GM12878 (cell line): ENCODE measurements around the gene PPP1R13B. TPM values are rescaled to one million over a fixed set of nuclear protein-coding genes. Genes with fewer than 3 reads are reported as not detected.

Source experiments
- ATAC-seq: fragments of 200-7000 bp; cut with Tn5 transposase; 3 replicates; pipeline ENCODE4 v1.9.1; 2020; ENCODE audit warnings: mild to moderate bottlenecking, moderate library complexity
- BruUV-seq: library from RNA; stranded (reverse); fragments of 400-500 nt; replicated peaks from 2 replicates; lab custom pipeline; 2021; lab: Mats Ljungman, UMichigan
- CTCF ChIA-PET: fragments of 300-600 bp; sonication (Branson Sonifier 250); formaldehyde crosslinking; extraction: SDS; loops from one replicate; lab custom pipeline; 2021; ENCODE audit warnings: inconsistent platforms; lab: Yijun Ruan, JAX
- POLR2A ChIA-PET: fragments of 350-600 bp; formaldehyde crosslinking; extraction: SDS; loops from one replicate; lab custom pipeline; 2021; ENCODE audit warnings: inconsistent platforms; lab: Charles Lee
- RAD21 ChIA-PET: fragments of 300-600 bp; sonication (Branson Sonifier 250); formaldehyde crosslinking; loops from one replicate; lab custom pipeline; 2023; ENCODE audit warnings: antibody characterized with exemption; ENCODE audit not compliant: unreplicated experiment; lab: Charles Lee
- SMC1A ChIA-PET: fragments of 300-600 bp; sonication (Branson Sonifier 250); formaldehyde crosslinking; loops from one replicate; lab custom pipeline; 2023; ENCODE audit not compliant: unreplicated experiment, uncharacterized antibody; lab: Charles Lee
- DNase-seq: peaks from one replicate; pipeline ENCODE4 v3.0.0-alpha.2; 2011; ENCODE audit warnings: low read depth, low spot score
- FAIRE-seq: peaks from 3 replicates; lab custom pipeline; 2011; peaks lifted over from hg19 to GRCh38; lab: Jason Lieb, UNC
- H2AFZ ChIP-seq: 2 replicates; pipeline ENCODE4 v1.6.0; 2011; ENCODE audit warnings: low read depth, low read length, control low read depth; ENCODE audit not compliant: control insufficient read depth
- H3K27ac ChIP-seq: 2 replicates; pipeline ENCODE4 v1.5.1; 2011; ENCODE audit warnings: control low read depth; ENCODE audit not compliant: control insufficient read depth, insufficient read depth
- H3K27me3 ChIP-seq, 2 experiments: replicated peaks in 1 of 2; 2 replicates each; pipeline versions ENCODE4 v1.6.0 to v1.6.1; 2011; ENCODE audit warnings: low read length in 1 of 2; ENCODE audit not compliant: control insufficient read depth in 2 of 2, insufficient read depth in 2 of 2
- H3K36me3 ChIP-seq, 2 experiments: 2 replicates each; pipeline ENCODE4 v1.5.1; 2011; ENCODE audit warnings: low read length in 1 of 2; ENCODE audit not compliant: control insufficient read depth in 2 of 2, insufficient read depth in 2 of 2
- H3K4me1 ChIP-seq: 2 replicates; pipeline ENCODE4 v1.6.1; 2011; ENCODE audit warnings: mild to moderate bottlenecking, low read length, moderate library complexity, mixed read lengths; ENCODE audit not compliant: control insufficient read depth, insufficient read depth
- H3K4me2 ChIP-seq: 2 replicates; pipeline ENCODE4 v1.6.0; 2011; ENCODE audit warnings: control low read depth; ENCODE audit not compliant: control insufficient read depth, insufficient read depth
- H3K4me3 ChIP-seq: fragments of 200-600 bp; sonication (generic); 2 replicates; pipeline ENCODE4 v1.5.1; 2016
- H3K79me2 ChIP-seq: 2 replicates; pipeline ENCODE4 v1.6.0; 2011; ENCODE audit warnings: low read length; ENCODE audit not compliant: control insufficient read depth, insufficient read depth
- H3K9ac ChIP-seq: 2 replicates; pipeline ENCODE4 v1.8.0; 2011; ENCODE audit warnings: low read length, control low read depth, mixed read lengths; ENCODE audit not compliant: control insufficient read depth, insufficient read depth
- H3K9me3 ChIP-seq: replicated peaks from 3 replicates; pipeline ENCODE4 v1.5.1; 2011; ENCODE audit warnings: mild to moderate bottlenecking, low read length; ENCODE audit not compliant: control insufficient read depth, insufficient read depth
- H4K20me1 ChIP-seq: 2 replicates; pipeline ENCODE4 v1.6.0; 2011; ENCODE audit not compliant: control insufficient read depth, insufficient read depth
- CTCF ChIP-seq, 3 experiments: IDR thresholded peaks in 2 of 3; conservative IDR thresholded peaks in 1 of 3; 2 replicates each; pipeline ENCODE4 v1.5.1; 2011; ENCODE audit warnings: low read depth in 3 of 3, low read length in 3 of 3, mild to moderate bottlenecking in 3 of 3, control low read depth in 2 of 3, moderate library complexity in 2 of 3, inconsistent platforms in 1 of 3, mixed read lengths in 1 of 3; ENCODE audit not compliant: control insufficient read depth in 2 of 3, insufficient read depth in 1 of 3; ENCODE audit errors: extremely low read depth in 1 of 3
- EP300 ChIP-seq, 2 experiments: fragments of 150-350 bp in 1 of 2; IDR thresholded peaks; 2 replicates each; pipeline ENCODE4 v1.6.1; 2011 to 2012; ENCODE audit warnings: low read depth in 2 of 2, low read length in 2 of 2, borderline replicate concordance in 1 of 2, improper control_type of control experiment in 1 of 2, inconsistent platforms in 1 of 2; ENCODE audit not compliant: control insufficient read depth in 1 of 2
- MTA2 ChIP-seq: fragments of 450-650 bp; IDR thresholded peaks from 2 replicates; pipeline ENCODE4 v1.6.1; 2016; ENCODE audit warnings: low read depth, mild to moderate bottlenecking, moderate library complexity
- NFXL1 ChIP-seq: fragments of 450-650 bp; IDR thresholded peaks from 2 replicates; pipeline ENCODE4 v1.6.1; 2017; ENCODE audit warnings: antibody characterized with exemption, mild to moderate bottlenecking, borderline replicate concordance
- NKRF ChIP-seq: fragments of 450-650 bp; conservative IDR thresholded peaks from 2 replicates; pipeline ENCODE4 v1.6.1; 2017; ENCODE audit warnings: mild to moderate bottlenecking, moderate library complexity
- NR2C1 ChIP-seq: fragments of 450-650 bp; IDR thresholded peaks from 2 replicates; pipeline ENCODE4 v1.6.1; 2017; ENCODE audit warnings: antibody characterized with exemption, mild to moderate bottlenecking, moderate library complexity
- PAX8 ChIP-seq: fragments of 450-650 bp; IDR thresholded peaks from 2 replicates; pipeline ENCODE4 v1.6.1; 2017; ENCODE audit warnings: mild to moderate bottlenecking, moderate library complexity
- RAD21 ChIP-seq: IDR thresholded peaks from 2 replicates; pipeline ENCODE4 v1.6.1; 2011; ENCODE audit warnings: mild to moderate bottlenecking, low read depth, low read length, moderate library complexity; ENCODE audit not compliant: insufficient read depth
- RB1 ChIP-seq: fragments of 450-650 bp; formaldehyde crosslinking; IDR thresholded peaks from 2 replicates; pipeline ENCODE4 v1.6.1; 2017; ENCODE audit warnings: mild to moderate bottlenecking, borderline replicate concordance
- TBL1XR1 ChIP-seq: IDR thresholded peaks from 2 replicates; pipeline ENCODE4 v1.6.1; 2012; ENCODE audit warnings: low read depth, low read length, improper control_type of control experiment
- ZNF384 ChIP-seq: IDR thresholded peaks from 2 replicates; pipeline ENCODE4 v1.6.1; 2012; ENCODE audit warnings: low read depth, mild to moderate bottlenecking, low read length, improper control_type of control experiment, borderline replicate concordance
- ZNF622 ChIP-seq: fragments of 450-650 bp; IDR thresholded peaks from 2 replicates; pipeline ENCODE4 v1.6.1; 2017; ENCODE audit warnings: mild to moderate bottlenecking, inconsistent platforms
- ZZZ3 ChIP-seq: IDR thresholded peaks from 2 replicates; pipeline ENCODE4 v1.6.1; 2011; ENCODE audit warnings: low read depth; ENCODE audit not compliant: control insufficient read depth, insufficient read length
- WGBS: methylation state at CpG from one replicate; pipeline ENCODE4 v1.1.6; 2016; ENCODE audit warnings: low lambda C conversion rate; ENCODE audit not compliant: insufficient replicate concordance, insufficient coverage; ENCODE audit errors: missing lambda C conversion rate; 5-methylcytosine and 5-hydroxymethylcytosine counted together
- in situ Hi-C: fragments of 300-500 bp; cut with MboI; formaldehyde crosslinking; loops from 9 replicates; pipeline ENCODE4 v1.14.3; 2018; ENCODE audit warnings: mixed read lengths
- intact Hi-C: fragments of 100-400 bp; cut with micrococcal nuclease; formaldehyde crosslinking; loops from one replicate; pipeline ENCODE4 v1.14.2; 2022; ENCODE audit not compliant: unreplicated experiment
- polyA plus RNA-seq, 11 experiments: library from polyadenylated mRNA; depleted of rRNA in 4 of 11; unstranded in 6 of 11; stranded (reverse) in 5 of 11; fragments of >200 nt; fragmentation: Nextera tagmentation in 4 of 11; fragmentation: Illumina TruSeq in 1 of 11; extraction: Ambion mirVana in 4 of 11; extraction: Trizol in 1 of 11; gene quantifications; 1 replicate in 1 of 11; 2 replicates in 10 of 11; pipeline versions ENCODE4 v1.2.1 to v1.2.3, GENCODE V29; 2011 to 2016; ENCODE audit warnings: inconsistent platforms in 2 of 11, missing spikeins in 2 of 11, low read depth in 1 of 11
- total RNA-seq, 4 experiments: library from RNA; depleted of rRNA in 3 of 4; stranded (reverse); fragments of >200 nt in 3 of 4; fragmentation: Illumina TruSeq in 1 of 4; extraction: Trizol in 1 of 4; gene quantifications; 2 replicates each; pipeline versions ENCODE4 v1.2.1 to v1.2.3, GENCODE V29; 2013 to 2021

Gene PPP1R13B
- total and polyA plus RNA-seq, 10 of the 15 experiments (the other 5 are each of a cell fraction or from before 2014, with no cell fraction given), result 0.16 to 8.1 (median 3.2) TPM

- RAD21 ChIA-PET, result interaction anchor here (1.0 kb wide), 1 partner anchor 40 kb away, joined by 3 read pairs; no protein-coding TSS in a partner anchor
- H3K79me2 ChIP-seq, result no peaks in the 10 kb centered on the region; the same call in 1 of the 2 replicates
- DNase-seq (no peak), ATAC-seq (no peak), FAIRE-seq (no peak)
- H4K20me1 ChIP-seq, result no peaks in the 10 kb centered on the region
- no peak overlapping the region for H2AFZ ChIP-seq
- H3K36me3 ChIP-seq, result no peaks in the 10 kb centered on the region
- BruUV-seq, result no TSS peak
- no peak overlapping the region for H3K27ac ChIP-seq
- H3K4me1 ChIP-seq, result no peaks in the 10 kb centered on the region
- H3K27me3 ChIP-seq, result no peaks in the 10 kb centered on the region
- H3K4me3 ChIP-seq, result no peak overlapping the region
- WGBS, result 74% methylated on average over 13 of the region's 13 CpGs
- TF ChIP-seq NFXL1 (no peak), TBL1XR1 (no peak), RAD21 (no peak), ZNF384 (no peak), EP300 (IDR thresholded peaks at IDR 0.05; ENCODE audit: borderline replicate concordance in 1 of 2, control insufficient read depth in 1 of 2, low read depth in 2 of 2, low read length in 2 of 2) (no peak), ZZZ3 (no peak), NKRF (no peak), MTA2 (no peak), RB1 (no peak), PAX8 (no peak), CTCF (IDR thresholded peaks at IDR 0.05 in 2 of 3, conservative IDR thresholded peaks at IDR 0.05 in 1 of 3; ENCODE audit: control insufficient read depth in 2 of 3, extremely low read depth in 1 of 3, insufficient read depth in 1 of 3, low read depth in 3 of 3, low read length in 3 of 3) (no peak), ZNF622 (no peak), NR2C1 (no peak)
- TF ChIP-seq, all 136 proteins: peak for 0
- no peak overlapping the region for H3K9ac ChIP-seq
- POLR2A ChIA-PET, result no interaction called here
- no peaks in the 10 kb centered on the region for H3K9me3 ChIP-seq
- no peak overlapping the region for H3K4me2 ChIP-seq
- SMC1A ChIA-PET, result no interaction called here
- intact Hi-C loops, result no loop called here
- CTCF ChIA-PET, result interaction anchor here (1.3 kb wide), 1 partner anchor 10 kb away, joined by 3 read pairs; no protein-coding TSS in a partner anchor
- in situ Hi-C loops, result no loop called here
These were observed 1.9 kb upstream of the PPP1R13B start for GRCh38 chr14:103849151-103849886.
